OCI-LY1 (cell line): ENCODE results near the gene ATM.

Source experiments
- H2AFZ ChIP-seq: fragments of 200-600 bp; sonication (generic), shearing (Covaris generic); 2 replicates; pipeline ENCODE4 v1.6.0; 2014; ENCODE audit warnings: antibody characterized with exemption, mild to moderate bottlenecking, low read length
- H3F3A ChIP-seq: fragments of 200-600 bp; sonication (generic), shearing (Covaris generic); 2 replicates; pipeline ENCODE4 v1.6.0; 2014; ENCODE audit warnings: mild to moderate bottlenecking, antibody characterized with exemption, low read length, moderate library complexity; ENCODE audit not compliant: insufficient read depth
- H3K27ac ChIP-seq: fragments of 200-600 bp; sonication (generic); 2 replicates; pipeline ENCODE4 v1.5.1; 2014; ENCODE audit warnings: low read length, mixed run types, mild to moderate bottlenecking, low read depth; ENCODE audit not compliant: poor library complexity, severe bottlenecking
- H3K27me3 ChIP-seq: fragments of 200-600 bp; sonication (generic); 2 replicates; pipeline ENCODE4 v1.6.0; 2014; ENCODE audit warnings: antibody characterized with exemption, mild to moderate bottlenecking, low read length, moderate library complexity; ENCODE audit not compliant: insufficient read depth
- H3K36me3 ChIP-seq: fragments of 200-600 bp; sonication (generic); 2 replicates; pipeline ENCODE4 v1.6.1; 2014; ENCODE audit warnings: mild to moderate bottlenecking, antibody characterized with exemption, low read length, moderate library complexity, mixed read lengths; ENCODE audit not compliant: insufficient read depth
- H3K4me1 ChIP-seq: fragments of 200-600 bp; sonication (generic); 2 replicates; pipeline ENCODE4 v1.5.1; 2014; ENCODE audit warnings: mild to moderate bottlenecking, low read length, moderate library complexity; ENCODE audit not compliant: insufficient read depth, severe bottlenecking
- H3K4me2 ChIP-seq: fragments of 200-600 bp; sonication (generic), shearing (Covaris generic); 2 replicates; pipeline ENCODE4 v1.6.1; 2014; ENCODE audit warnings: low read length
- H3K4me3 ChIP-seq: fragments of 200-600 bp; sonication (generic); 2 replicates; pipeline ENCODE4 v1.5.1; 2014; ENCODE audit warnings: low read length, low read depth, mild to moderate bottlenecking, mixed read lengths; ENCODE audit not compliant: poor library complexity, severe bottlenecking
- H3K79me2 ChIP-seq: fragments of 200-600 bp; shearing (Covaris generic); 2 replicates; pipeline ENCODE4 v1.6.1; 2016; ENCODE audit warnings: mixed run types, low read length, mixed read lengths; ENCODE audit not compliant: insufficient read depth
- H3K9ac ChIP-seq: fragments of 200-600 bp; sonication (generic), shearing (Covaris generic); 2 replicates; pipeline ENCODE4 v1.6.1; 2014; ENCODE audit warnings: mild to moderate bottlenecking, low read length, mixed read lengths
- H3K9me2 ChIP-seq: fragments of 200-600 bp; sonication (generic), shearing (Covaris generic); 2 replicates; pipeline ENCODE4 v1.6.1; 2014; ENCODE audit warnings: low read depth, mild to moderate bottlenecking, low read length, mixed read lengths
- H3K9me3 ChIP-seq: fragments of 200-600 bp; shearing (Covaris generic); 2 replicates; pipeline ENCODE4 v1.6.1; 2014; ENCODE audit warnings: low read length, mixed read lengths
- H4K20me1 ChIP-seq: fragments of 200-600 bp; sonication (generic), shearing (Covaris generic); 2 replicates; pipeline ENCODE4 v1.6.0; 2016; ENCODE audit warnings: mild to moderate bottlenecking, low read length; ENCODE audit not compliant: insufficient read depth
- EZH2 ChIP-seq: fragments of 200-600 bp; sonication (generic), shearing (Covaris generic); IDR thresholded peaks from 2 replicates; pipeline ENCODE4 v1.8.0; 2017; ENCODE audit warnings: borderline replicate concordance, mixed run types, mild to moderate bottlenecking, antibody characterized with exemption, low read length, moderate library complexity, mixed read lengths
- TF ChIP-seq, protein P1 (sequence below): fragments of 200-600 bp; sonication (generic), shearing (Covaris generic); IDR thresholded peaks from 2 replicates; pipeline ENCODE4 v1.5.1; 2017; ENCODE audit warnings: mild to moderate bottlenecking, antibody characterized with exemption, low read length, moderate library complexity, mixed read lengths

The ATM gene

GRCh38 chr11:108198833-108199232 is 24.0 kb upstream of the ATM start:
- H3K27me3 ChIP-seq = no peaks in the 10 kb centered on the region

DNA sequence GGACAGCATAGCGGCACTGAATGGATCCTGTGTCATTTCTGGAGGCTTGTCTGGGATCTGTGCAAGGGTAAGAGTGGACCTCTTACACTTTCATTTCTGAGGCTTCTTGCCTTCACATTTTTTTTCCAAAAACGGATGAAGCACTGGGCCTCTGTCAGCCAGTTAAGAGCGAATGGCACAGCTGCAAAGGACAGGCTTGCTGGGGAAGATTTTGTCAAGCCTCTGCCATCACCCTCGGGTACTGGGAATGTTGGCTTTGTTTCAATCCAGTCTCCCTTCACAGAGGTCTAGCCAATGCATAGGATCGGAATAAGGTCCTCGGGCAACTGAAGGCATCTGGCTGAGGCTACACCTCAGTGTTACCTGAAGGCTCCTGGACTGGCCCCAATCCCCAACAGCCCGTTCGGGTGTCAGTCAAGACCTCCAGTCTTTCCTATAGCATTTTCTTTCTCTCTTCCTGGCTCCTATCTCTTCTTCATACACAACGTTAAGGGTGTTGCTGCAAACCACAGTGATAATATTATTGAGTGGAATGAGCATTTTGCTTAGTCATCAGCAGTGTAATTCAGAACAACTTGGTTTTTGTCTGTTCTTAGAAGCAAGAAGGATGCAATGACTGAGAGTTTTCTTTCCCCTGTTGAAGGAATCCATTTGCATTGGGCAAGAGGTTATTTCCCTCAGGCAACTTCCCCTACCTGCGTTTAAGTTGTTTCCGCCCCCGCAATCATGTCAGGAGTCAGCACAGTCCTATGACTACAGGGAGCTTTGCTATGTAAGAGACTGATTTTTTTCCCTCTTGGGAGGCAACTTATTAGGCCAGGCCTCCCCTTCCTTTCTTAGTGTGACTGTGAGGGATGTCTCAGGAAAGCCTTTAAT is 23.2 kb upstream of the ATM start:
- Histone ChIP-seq H3K4me2 (no peak overlapping the region), H3K79me2 (peaks cover 45% of the 10 kb centered on the region), H3K27ac (no peak overlapping the region)

More at GRCh38 chr11:108198833-108199232, 24.0 kb upstream of the ATM start:
- Histone ChIP-seq H4K20me1 (no peaks in the 10 kb centered on the region), H3K9me2 (no peaks in the 10 kb centered on the region), H3K27ac (no peak overlapping the region), H3K36me3 (peaks cover 97% of the 10 kb centered on the region), H3F3A (no peaks in the 10 kb centered on the region), H3K4me1 (no peaks in the 10 kb centered on the region), H3K4me2 (no peak overlapping the region), H3K79me2 (peaks cover 45% of the 10 kb centered on the region), H3K9ac (no peak overlapping the region), H3K9me3 (no peaks in the 10 kb centered on the region; the same call in 1 of the 2 replicates), H2AFZ (no peak overlapping the region), H3K4me3 (no peak overlapping the region)
- no peak for TF ChIP-seq EZH2
- TF ChIP-seq, protein P1, sequence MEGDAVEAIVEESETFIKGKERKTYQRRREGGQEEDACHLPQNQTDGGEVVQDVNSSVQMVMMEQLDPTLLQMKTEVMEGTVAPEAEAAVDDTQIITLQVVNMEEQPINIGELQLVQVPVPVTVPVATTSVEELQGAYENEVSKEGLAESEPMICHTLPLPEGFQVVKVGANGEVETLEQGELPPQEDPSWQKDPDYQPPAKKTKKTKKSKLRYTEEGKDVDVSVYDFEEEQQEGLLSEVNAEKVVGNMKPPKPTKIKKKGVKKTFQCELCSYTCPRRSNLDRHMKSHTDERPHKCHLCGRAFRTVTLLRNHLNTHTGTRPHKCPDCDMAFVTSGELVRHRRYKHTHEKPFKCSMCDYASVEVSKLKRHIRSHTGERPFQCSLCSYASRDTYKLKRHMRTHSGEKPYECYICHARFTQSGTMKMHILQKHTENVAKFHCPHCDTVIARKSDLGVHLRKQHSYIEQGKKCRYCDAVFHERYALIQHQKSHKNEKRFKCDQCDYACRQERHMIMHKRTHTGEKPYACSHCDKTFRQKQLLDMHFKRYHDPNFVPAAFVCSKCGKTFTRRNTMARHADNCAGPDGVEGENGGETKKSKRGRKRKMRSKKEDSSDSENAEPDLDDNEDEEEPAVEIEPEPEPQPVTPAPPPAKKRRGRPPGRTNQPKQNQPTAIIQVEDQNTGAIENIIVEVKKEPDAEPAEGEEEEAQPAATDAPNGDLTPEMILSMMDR = no peak

GRCh38 chr11:108203075-108203474 is 19.8 kb upstream of the ATM start:
- peaks cover 42% of the 10 kb centered on the region for H3K79me2 ChIP-seq
- no peaks in the 10 kb centered on the region for H3K27me3 ChIP-seq
- H4K20me1 ChIP-seq = no peaks in the 10 kb centered on the region
- H3K36me3 ChIP-seq = peaks cover 100% of the 10 kb centered on the region
- no peaks in the 10 kb centered on the region for H3K9me2 ChIP-seq
- H3K4me3 ChIP-seq = no peak overlapping the region
- no peak overlapping the region for H3K4me2 ChIP-seq
- no peak overlapping the region for H3K27ac ChIP-seq
- H3F3A ChIP-seq = no peaks in the 10 kb centered on the region
- no peak overlapping the region for H3K9ac ChIP-seq
- H3K9me3 ChIP-seq = peaks cover 35% of the 10 kb centered on the region
- no peak for TF ChIP-seq EZH2
- TF ChIP-seq, protein P1 = no peak
- no peaks in the 10 kb centered on the region for H3K4me1 ChIP-seq
- no peak overlapping the region for H2AFZ ChIP-seq

More for the DNA sequence above, 23.2 kb upstream of the ATM start:
- H3F3A ChIP-seq = no peaks in the 10 kb centered on the region
- peaks cover 8% of the 10 kb centered on the region for H3K9me3 ChIP-seq
- H3K27me3 ChIP-seq = no peaks in the 10 kb centered on the region
- no peaks in the 10 kb centered on the region for H3K9me2 ChIP-seq
- no peak overlapping the region for H3K9ac ChIP-seq
- H3K36me3 ChIP-seq = peaks cover 99% of the 10 kb centered on the region
- H2AFZ ChIP-seq = no peak overlapping the region
- H4K20me1 ChIP-seq = no peaks in the 10 kb centered on the region
- H3K4me1 ChIP-seq = no peaks in the 10 kb centered on the region
- H3K4me3 ChIP-seq = no peak overlapping the region
- no peak for TF ChIP-seq EZH2
- TF ChIP-seq, protein P1 = no peak
